IMR-90 (cell line): ENCODE measurements around the gene OTUB2. TPM values are rescaled to one million over a fixed set of nuclear protein-coding genes. Genes with fewer than 3 reads are reported as not detected.

Source experiments
- ATAC-seq: fragments of 200-7000 bp; cut with Tn5 transposase; 2 replicates; pipeline ENCODE4 v1.9.1; 2020; ENCODE audit warnings: low read depth, mild to moderate bottlenecking, moderate library complexity
- BruUV-seq: library from RNA; stranded (reverse); fragments of 400-500 nt; replicated peaks from 2 replicates; lab custom pipeline; 2021; lab: Mats Ljungman, UMichigan
- CTCF ChIA-PET: fragments of 300-600 bp; formaldehyde crosslinking; extraction: SDS; loops from one replicate; lab custom pipeline; 2021; ENCODE audit warnings: antibody characterized with exemption; lab: Yijun Ruan, JAX
- POLR2A ChIA-PET: fragments of 300-600 bp; sonication (Branson Sonifier 250); formaldehyde crosslinking; loops from one replicate; lab custom pipeline; 2022; ENCODE audit warnings: antibody characterized with exemption; ENCODE audit not compliant: unreplicated experiment; lab: Charles Lee
- DNase-seq: peaks from one replicate; pipeline ENCODE4 v3.0.0; 2013
- H2AFZ ChIP-seq: replicated peaks from 2 replicates; pipeline ENCODE3; 2013; ENCODE audit warnings: low read length, mild to moderate bottlenecking; ENCODE audit not compliant: poor library complexity
- H2AK5ac ChIP-seq: 2 replicates; pipeline ENCODE4 v1.6.1; 2013; ENCODE audit warnings: low read depth, low read length, inconsistent platforms
- H2AK9ac ChIP-seq: replicated peaks from 2 replicates; pipeline ENCODE3; 2013; ENCODE audit warnings: mild to moderate bottlenecking, low read depth, low read length, moderate library complexity; ENCODE audit not compliant: poor library complexity
- H2BK120ac ChIP-seq: 2 replicates; pipeline ENCODE4 v1.6.1; 2013; ENCODE audit warnings: low read depth, low read length, inconsistent platforms
- H2BK15ac ChIP-seq: 3 replicates; pipeline ENCODE4 v1.6.1; 2013; ENCODE audit warnings: low read depth, low read length, inconsistent platforms
- H2BK20ac ChIP-seq: 2 replicates; pipeline ENCODE4 v1.6.1; 2013; ENCODE audit warnings: low read depth, mild to moderate bottlenecking, inconsistent platforms, low read length, moderate library complexity
- H2BK5ac ChIP-seq: 2 replicates; pipeline ENCODE4 v1.6.1; 2013; ENCODE audit warnings: mild to moderate bottlenecking, low read depth, low read length, inconsistent platforms; ENCODE audit not compliant: poor library complexity, severe bottlenecking
- H3K14ac ChIP-seq: replicated peaks from 2 replicates; pipeline ENCODE4 v1.6.1; 2013; ENCODE audit warnings: low read depth, low read length, inconsistent platforms
- H3K18ac ChIP-seq: 2 replicates; pipeline ENCODE4 v1.6.1; 2013; ENCODE audit warnings: low read depth, low read length, control low read depth
- H3K23ac ChIP-seq: 2 replicates; pipeline ENCODE4 v1.6.1; 2013; ENCODE audit warnings: low read depth, low read length, inconsistent platforms
- H3K27ac ChIP-seq: 2 replicates; pipeline ENCODE4 v1.5.1; 2013; ENCODE audit warnings: mild to moderate bottlenecking, control low read depth, low read length; ENCODE audit not compliant: insufficient read depth
- H3K27me3 ChIP-seq: 2 replicates; pipeline ENCODE4 v1.6.1; 2013; ENCODE audit warnings: low read length; ENCODE audit not compliant: control insufficient read depth, insufficient read depth
- H3K36me3 ChIP-seq: 2 replicates; pipeline ENCODE4 v1.6.1; 2013; ENCODE audit warnings: low read length, mixed read lengths; ENCODE audit not compliant: control insufficient read depth, insufficient read depth
- H3K4ac ChIP-seq: 2 replicates; pipeline ENCODE4 v1.6.1; 2013; ENCODE audit warnings: low read depth, low read length, inconsistent platforms
- H3K4me1 ChIP-seq: 2 replicates; pipeline ENCODE4 v1.6.1; 2013; ENCODE audit warnings: low read length, mixed read lengths; ENCODE audit not compliant: control insufficient read depth, insufficient read depth
- H3K4me2 ChIP-seq: 2 replicates; pipeline ENCODE4 v1.6.1; 2013; ENCODE audit warnings: low read depth, mild to moderate bottlenecking, control low read depth, low read length, moderate library complexity
- H3K4me3 ChIP-seq: 2 replicates; pipeline ENCODE4 v1.5.1; 2013; ENCODE audit warnings: low read depth, mild to moderate bottlenecking, control low read depth, low read length, moderate library complexity; ENCODE audit not compliant: insufficient read depth
- H3K56ac ChIP-seq: 2 replicates; pipeline ENCODE4 v1.6.1; 2013; ENCODE audit warnings: low read length, inconsistent platforms; ENCODE audit not compliant: insufficient read depth; ENCODE audit errors: extremely low read depth
- H3K79me1 ChIP-seq, 2 experiments: 2 replicates each; pipeline ENCODE4 v1.6.1; 2013; ENCODE audit warnings: low read length in 2 of 2, inconsistent platforms in 1 of 2, low read depth in 1 of 2
- H3K9ac ChIP-seq: 2 replicates; pipeline ENCODE4 v1.6.1; 2013; ENCODE audit warnings: low read depth, low read length, control low read depth
- H3K9me1 ChIP-seq: 2 replicates; pipeline ENCODE4 v1.6.1; 2013; ENCODE audit warnings: low read length, inconsistent platforms; ENCODE audit not compliant: insufficient read depth
- H3K9me3 ChIP-seq: 2 replicates; pipeline ENCODE4 v1.6.1; 2013; ENCODE audit warnings: low read length; ENCODE audit not compliant: control insufficient read depth, insufficient read depth
- H4K20me1 ChIP-seq: 2 replicates; pipeline ENCODE4 v1.6.1; 2013; ENCODE audit warnings: low read length, inconsistent platforms; ENCODE audit not compliant: insufficient read depth
- H4K5ac ChIP-seq: 2 replicates; pipeline ENCODE4 v1.6.1; 2013; ENCODE audit warnings: mild to moderate bottlenecking, low read depth, low read length, control low read depth
- H4K8ac ChIP-seq, 2 experiments: 2 replicates each; pipeline ENCODE4 v1.6.1; 2013; ENCODE audit warnings: low read depth in 2 of 2, low read length in 2 of 2, control low read depth in 1 of 2, inconsistent platforms in 1 of 2
- H4K91ac ChIP-seq: 2 replicates; pipeline ENCODE4 v1.6.1; 2013; ENCODE audit warnings: low read depth, low read length, inconsistent platforms; ENCODE audit not compliant: insufficient read depth
- FOS ChIP-seq: fragments of 150-350 bp; IDR thresholded peaks from 2 replicates; pipeline ENCODE4 v1.6.1; 2016; ENCODE audit warnings: low read depth, low read length
- MXI1 ChIP-seq: IDR thresholded peaks from 2 replicates; pipeline ENCODE4 v1.6.1; 2012; ENCODE audit warnings: low read depth, mild to moderate bottlenecking, low read length, moderate library complexity, borderline replicate concordance
- NFE2L2 ChIP-seq: fragments of 150-350 bp; IDR thresholded peaks from 2 replicates; pipeline ENCODE4 v1.6.1; 2016; ENCODE audit warnings: low read depth, mild to moderate bottlenecking, low read length
- RFX5 ChIP-seq: IDR thresholded peaks from 2 replicates; pipeline ENCODE4 v1.8.0; 2012; ENCODE audit warnings: low read depth, mild to moderate bottlenecking, low read length, moderate library complexity
- USF2 ChIP-seq: fragments of 150-350 bp; IDR thresholded peaks from 2 replicates; pipeline ENCODE4 v1.6.1; 2017; ENCODE audit warnings: mild to moderate bottlenecking, antibody characterized with exemption, low read length, low read depth
- WGBS, 2 experiments: methylation state at CpG; one replicate each; pipeline versions ENCODE4 v1.1.5 to v1.1.7; 2013; ENCODE audit warnings: missing lambda C conversion rate in 2 of 2; ENCODE audit not compliant: insufficient read length in 1 of 2; ENCODE audit errors: extremely low coverage in 2 of 2; 5-methylcytosine and 5-hydroxymethylcytosine counted together
- dilution Hi-C: fragments of 300-500 bp; cut with HindIII; formaldehyde crosslinking; loops from one replicate; pipeline ENCODE4 v1.14.3; 2018; ENCODE audit warnings: low sequenced_read_pairs; ENCODE audit not compliant: unreplicated experiment
- in situ Hi-C: fragments of 300-500 bp; cut with MboI; formaldehyde crosslinking; loops from 3 replicates; pipeline ENCODE4 v1.14.3; 2019; ENCODE audit warnings: low sequenced_read_pairs, inconsistent platforms, mixed read lengths
- intact Hi-C: fragments of 100-400 bp; cut with micrococcal nuclease; formaldehyde crosslinking; loops from 2 replicates; pipeline ENCODE4 v1.10.0; 2022
- polyA plus RNA-seq, 3 experiments: library from polyadenylated mRNA; depleted of rRNA; stranded (reverse); fragments of >200 nt; gene quantifications; 2 replicates each; pipeline ENCODE4 v1.2.3, GENCODE V29; 2012; ENCODE audit warnings: low replicate concordance in 1 of 3
- total RNA-seq: library from RNA; depleted of rRNA; stranded (reverse); fragments of >200 nt; gene quantifications from 2 replicates; pipeline ENCODE4 v1.2.3, GENCODE V29; 2012

Gene OTUB2
- total and polyA plus RNA-seq, 2 of the 4 experiments (the other 2 are of a cell fraction) = 1.1 to 2.5 TPM

GRCh38 chr14:94015223-94015622 lies 10.9 kb upstream of the OTUB2 start:
- Histone ChIP-seq H3K4me2 (no peak overlapping the region), H3K56ac (no peak overlapping the region), H3K4me3 (no peak overlapping the region), H2AK5ac (no peak overlapping the region), H3K4me1 (no peaks in the 10 kb centered on the region), H2BK120ac (no peak overlapping the region), H3K27me3 (peaks cover 43% of the 10 kb centered on the region), H3K23ac (no peak overlapping the region), H3K9me1 (no peaks in the 10 kb centered on the region), H3K79me1 (no peaks in the 10 kb centered on the region), H3K36me3 (no peaks in the 10 kb centered on the region), H2AK9ac (no peak overlapping the region), H2BK5ac (no peak overlapping the region), H4K91ac (no peak overlapping the region), H3K18ac (no peak overlapping the region), H4K20me1 (no peaks in the 10 kb centered on the region), H2BK20ac (no peak overlapping the region), H3K9ac (no peak overlapping the region), H3K27ac (no peak overlapping the region), H4K5ac (no peak overlapping the region), H3K14ac (no peak overlapping the region), H3K4ac (no peak overlapping the region), H3K9me3 (no peaks in the 10 kb centered on the region), H2BK15ac (no peak overlapping the region), H4K8ac (no peak overlapping the region), H2AFZ (no peak overlapping the region)
- in situ Hi-C loops (no loop called here), dilution Hi-C loops (no loop called here), intact Hi-C loops (no loop called here)
- TF ChIP-seq NFE2L2 (no peak), MXI1 (no peak), RFX5 (no peak), FOS (no peak), USF2 (no peak)
- ATAC-seq (no peak), DNase-seq (no peak)
- POLR2A ChIA-PET = no interaction called here
- no TSS peak for BruUV-seq
- WGBS, 2 experiments = no CpG with 5 or more reads among the region's 2 CpGs
- CTCF ChIA-PET = interaction anchor here (1.4 kb wide), 1 partner anchor 75 kb away, joined by 3 read pairs; no protein-coding TSS in a partner anchor
